Breast epithelium (tissue), 3 donors: Measurements from ENCODE around the gene LHFPL5.

Source experiments
- POLR2A ChIP-seq: fragments of 450-650 bp; IDR thresholded peaks from one replicate; pipeline ENCODE4 v1.6.1; 2016; ENCODE audit warnings: antibody characterized with exemption, mild to moderate bottlenecking, moderate library complexity
- TF ChIP-seq, protein P1 (sequence below), 3 donors: fragments of 450-650 bp; IDR thresholded peaks; one replicate each; pipeline ENCODE4 v1.5.1; 2016 to 2017; ENCODE audit warnings: antibody characterized with exemption in 3 of 3, mild to moderate bottlenecking in 3 of 3, moderate library complexity in 3 of 3

GRCh38 chr6:35811699-35811995 is 6.5 kb downstream of the LHFPL5 start:
- no peak for TF ChIP-seq POLR2A
- TF ChIP-seq, protein P1, sequence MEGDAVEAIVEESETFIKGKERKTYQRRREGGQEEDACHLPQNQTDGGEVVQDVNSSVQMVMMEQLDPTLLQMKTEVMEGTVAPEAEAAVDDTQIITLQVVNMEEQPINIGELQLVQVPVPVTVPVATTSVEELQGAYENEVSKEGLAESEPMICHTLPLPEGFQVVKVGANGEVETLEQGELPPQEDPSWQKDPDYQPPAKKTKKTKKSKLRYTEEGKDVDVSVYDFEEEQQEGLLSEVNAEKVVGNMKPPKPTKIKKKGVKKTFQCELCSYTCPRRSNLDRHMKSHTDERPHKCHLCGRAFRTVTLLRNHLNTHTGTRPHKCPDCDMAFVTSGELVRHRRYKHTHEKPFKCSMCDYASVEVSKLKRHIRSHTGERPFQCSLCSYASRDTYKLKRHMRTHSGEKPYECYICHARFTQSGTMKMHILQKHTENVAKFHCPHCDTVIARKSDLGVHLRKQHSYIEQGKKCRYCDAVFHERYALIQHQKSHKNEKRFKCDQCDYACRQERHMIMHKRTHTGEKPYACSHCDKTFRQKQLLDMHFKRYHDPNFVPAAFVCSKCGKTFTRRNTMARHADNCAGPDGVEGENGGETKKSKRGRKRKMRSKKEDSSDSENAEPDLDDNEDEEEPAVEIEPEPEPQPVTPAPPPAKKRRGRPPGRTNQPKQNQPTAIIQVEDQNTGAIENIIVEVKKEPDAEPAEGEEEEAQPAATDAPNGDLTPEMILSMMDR (IDR thresholded peaks at IDR 0.05) = no peak
